NOMO-1 treated with dmso at 0.1 percent for 144 hours (cell line): ENCODE results near the gene SCFD2.
"Not testable (repeated sequence)": the region's sequence is repeated elsewhere in the genome, so short reads cannot be mapped to it uniquely, and the experiment has no call there.

Experiments used
- DNase-seq: peaks from one replicate; lab custom pipeline; 2025; ENCODE audit not compliant: unreplicated experiment; lab: John Stamatoyannopoulos, UW

SCFD2 gene

GRCh38 chr4:53150631-53151488, 215.0 kb downstream of the SCFD2 start:
- peak; percentile 40 for DNase-seq

GRCh38 chr4:53147711-53148110, 218.2 kb downstream of the SCFD2 start:
- DNase-seq, result no peak

- no peak for DNase-seq
These were observed 218.7 kb downstream of the SCFD2 start for GRCh38 chr4:53147197-53147596.

GRCh38 chr4:53141308-53141707, 224.6 kb downstream of the SCFD2 start:
- DNase-seq, result no peak

GRCh38 chr4:53139256-53139655, 226.6 kb downstream of the SCFD2 start:
- not testable (repeated sequence) for DNase-seq

GRCh38 chr4:53137468-53137867, 228.4 kb downstream of the SCFD2 start:
- DNase-seq, result no peak

GRCh38 chr4:53136954-53137353, 228.9 kb downstream of the SCFD2 start:
- no peak for DNase-seq

GRCh38 chr4:53132132-53132891, 233.5 kb downstream of the SCFD2 start:
- no peak for DNase-seq

GRCh38 chr4:53131562-53131925, 234.3 kb downstream of the SCFD2 start:
- no peak for DNase-seq

- no peak for DNase-seq
These were observed 234.8 kb downstream of the SCFD2 start for GRCh38 chr4:53130896-53131561.

- DNase-seq, result no peak
These were observed 237.0 kb downstream of the SCFD2 start for GRCh38 chr4:53128706-53129357.

- no peak for DNase-seq
These were observed 237.6 kb downstream of the SCFD2 start for GRCh38 chr4:53128231-53128630.

GRCh38 chr4:53127365-53127764, 238.5 kb downstream of the SCFD2 start:
- DNase-seq, result no peak

GRCh38 chr4:53126099-53126498, 239.8 kb downstream of the SCFD2 start:
- DNase-seq, result no peak

- no peak for DNase-seq
These were observed 242.0 kb downstream of the SCFD2 start for GRCh38 chr4:53123819-53124218.

- no peak for DNase-seq
These were observed 242.7 kb downstream of the SCFD2 start for GRCh38 chr4:53123171-53123570.

GRCh38 chr4:53122280-53123116, 243.4 kb downstream of the SCFD2 start:
- DNase-seq, result no peak

- no peak for DNase-seq
These were observed 244.5 kb downstream of the SCFD2 start for GRCh38 chr4:53121264-53121865.

GRCh38 chr4:53120778-53121177, 245.1 kb downstream of the SCFD2 start:
- no peak for DNase-seq

GRCh38 chr4:53119680-53120079, 246.2 kb downstream of the SCFD2 start:
- no peak for DNase-seq
